SK-N-SH treated with all-trans-retinoic acid at 6 μM for 48 hours (cell line): ENCODE data around the gene AGBL1.

Experiments used
- ATAC-seq: fragments of 200-7000 bp; cut with Tn5 transposase; 3 replicates; pipeline ENCODE4 v1.9.1; 2020; ENCODE audit warnings: mild to moderate bottlenecking, moderate library complexity
- ARNTL ChIP-seq: fragments of 450-650 bp; formaldehyde crosslinking; IDR thresholded peaks from 2 replicates; pipeline ENCODE4 v1.5.0; 2020; ENCODE audit warnings: low read depth, mild to moderate bottlenecking, moderate library complexity, borderline replicate concordance
- BACH2 ChIP-seq: fragments of 250-450 bp; sonication (Bioruptor Pico); IDR thresholded peaks from 2 replicates; pipeline ENCODE4 v1.9.0; 2021; ENCODE audit warnings: mild to moderate bottlenecking, borderline replicate concordance
- CSDC2 ChIP-seq: fragments of 250-450 bp; sonication (Bioruptor Pico); IDR thresholded peaks from 2 replicates; pipeline ENCODE4 v1.5.0; 2020; ENCODE audit warnings: mild to moderate bottlenecking, moderate library complexity
- ESRRG ChIP-seq: fragments of 250-450 bp; sonication (Bioruptor Pico); IDR thresholded peaks from 2 replicates; pipeline ENCODE4 v1.6.1; 2021; ENCODE audit warnings: mild to moderate bottlenecking
- GLIS3 ChIP-seq: fragments of 250-450 bp; sonication (Bioruptor Pico); IDR thresholded peaks from 2 replicates; pipeline ENCODE4 v1.5.0; 2020; ENCODE audit warnings: mild to moderate bottlenecking, moderate library complexity
- ISL1 ChIP-seq: fragments of 250-450 bp; sonication (Bioruptor Pico); IDR thresholded peaks from 2 replicates; pipeline ENCODE4 v2.1.2; 2022; ENCODE audit warnings: mild to moderate bottlenecking, moderate library complexity
- OSR1 ChIP-seq: fragments of 250-450 bp; sonication (Bioruptor Pico); IDR thresholded peaks from 2 replicates; pipeline ENCODE4 v1.8.0; 2022; ENCODE audit warnings: moderate library complexity, mild to moderate bottlenecking, inconsistent platforms
- POU6F1 ChIP-seq: fragments of 250-450 bp; sonication (Bioruptor Pico); IDR thresholded peaks from 2 replicates; pipeline ENCODE4 v1.8.0; 2021; ENCODE audit warnings: low read depth, mild to moderate bottlenecking, moderate library complexity, borderline replicate concordance
- RARB ChIP-seq: fragments of 250-450 bp; sonication (Bioruptor Pico); IDR thresholded peaks from 2 replicates; pipeline ENCODE4 v1.8.0; 2021; ENCODE audit warnings: mild to moderate bottlenecking, moderate library complexity
- SNAI2 ChIP-seq: fragments of 250-450 bp; sonication (Bioruptor Pico); IDR thresholded peaks from 2 replicates; pipeline ENCODE4 v1.5.0; 2020; ENCODE audit warnings: mild to moderate bottlenecking, moderate library complexity
- TCF4 ChIP-seq: fragments of 250-450 bp; sonication (Bioruptor Pico); IDR thresholded peaks from 2 replicates; pipeline ENCODE4 v1.8.0; 2021; ENCODE audit warnings: mild to moderate bottlenecking, moderate library complexity, borderline replicate concordance
- ZC3H10 ChIP-seq: fragments of 250-450 bp; sonication (Bioruptor Pico); IDR thresholded peaks from 2 replicates; pipeline ENCODE4 v1.5.1; 2021; ENCODE audit warnings: mild to moderate bottlenecking, moderate library complexity
- ZFP3 ChIP-seq: fragments of 250-450 bp; sonication (Bioruptor Pico); IDR thresholded peaks from 2 replicates; pipeline ENCODE4 v1.5.0; 2020; ENCODE audit warnings: mild to moderate bottlenecking, moderate library complexity
- ZFP30 ChIP-seq: fragments of 450-650 bp; formaldehyde crosslinking; IDR thresholded peaks from 2 replicates; pipeline ENCODE4 v1.5.0; 2022; ENCODE audit warnings: mild to moderate bottlenecking, moderate library complexity
- ZNF565 ChIP-seq: fragments of 450-650 bp; formaldehyde crosslinking; conservative IDR thresholded peaks from 2 replicates; pipeline ENCODE4 v1.5.0; 2020; ENCODE audit warnings: low read depth, mild to moderate bottlenecking, moderate library complexity
- ZNF70 ChIP-seq: fragments of 450-650 bp; formaldehyde crosslinking; IDR thresholded peaks from 2 replicates; pipeline ENCODE4 v1.5.0; 2020; ENCODE audit warnings: mild to moderate bottlenecking, moderate library complexity
- ZNF8 ChIP-seq: fragments of 450-650 bp; formaldehyde crosslinking; IDR thresholded peaks from 2 replicates; pipeline ENCODE4 v1.5.0; 2020; ENCODE audit warnings: mild to moderate bottlenecking, moderate library complexity
- TF ChIP-seq, protein P1 (sequence below): fragments of 250-450 bp; sonication (Bioruptor Pico); IDR thresholded peaks from 2 replicates; pipeline ENCODE4 v1.5.1; 2020; ENCODE audit warnings: low read depth, mild to moderate bottlenecking, moderate library complexity
- TF ChIP-seq, protein P2 (sequence below): fragments of 250-450 bp; sonication (Bioruptor Pico); IDR thresholded peaks from 2 replicates; pipeline ENCODE4 v1.8.0; 2020; ENCODE audit warnings: mild to moderate bottlenecking, moderate library complexity, borderline replicate concordance
- TF ChIP-seq, protein P3 (sequence below): fragments of 250-450 bp; sonication (Bioruptor Pico); IDR thresholded peaks from 2 replicates; pipeline ENCODE4 v1.5.1; 2021; ENCODE audit warnings: mild to moderate bottlenecking, moderate library complexity

Gene AGBL1

GRCh38 chr15:86630946-86631345, 551.3 kb downstream of the AGBL1 start (continued):
- TF ChIP-seq, protein P1, sequence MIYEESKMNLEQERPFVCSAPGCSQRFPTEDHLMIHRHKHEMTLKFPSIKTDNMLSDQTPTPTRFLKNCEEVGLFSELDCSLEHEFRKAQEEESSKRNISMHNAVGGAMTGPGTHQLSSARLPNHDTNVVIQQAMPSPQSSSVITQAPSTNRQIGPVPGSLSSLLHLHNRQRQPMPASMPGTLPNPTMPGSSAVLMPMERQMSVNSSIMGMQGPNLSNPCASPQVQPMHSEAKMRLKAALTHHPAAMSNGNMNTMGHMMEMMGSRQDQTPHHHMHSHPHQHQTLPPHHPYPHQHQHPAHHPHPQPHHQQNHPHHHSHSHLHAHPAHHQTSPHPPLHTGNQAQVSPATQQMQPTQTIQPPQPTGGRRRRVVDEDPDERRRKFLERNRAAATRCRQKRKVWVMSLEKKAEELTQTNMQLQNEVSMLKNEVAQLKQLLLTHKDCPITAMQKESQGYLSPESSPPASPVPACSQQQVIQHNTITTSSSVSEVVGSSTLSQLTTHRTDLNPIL (CRISPR knock-in tag): no peak
- no peak for TF ChIP-seq SNAI2 (CRISPR knock-in tag)
- no peak for TF ChIP-seq ZNF8 (CRISPR knock-in tag)
- no peak for TF ChIP-seq OSR1 (CRISPR knock-in tag)
- TF ChIP-seq ZC3H10 (CRISPR knock-in tag): no peak
- TF ChIP-seq, protein P2, sequence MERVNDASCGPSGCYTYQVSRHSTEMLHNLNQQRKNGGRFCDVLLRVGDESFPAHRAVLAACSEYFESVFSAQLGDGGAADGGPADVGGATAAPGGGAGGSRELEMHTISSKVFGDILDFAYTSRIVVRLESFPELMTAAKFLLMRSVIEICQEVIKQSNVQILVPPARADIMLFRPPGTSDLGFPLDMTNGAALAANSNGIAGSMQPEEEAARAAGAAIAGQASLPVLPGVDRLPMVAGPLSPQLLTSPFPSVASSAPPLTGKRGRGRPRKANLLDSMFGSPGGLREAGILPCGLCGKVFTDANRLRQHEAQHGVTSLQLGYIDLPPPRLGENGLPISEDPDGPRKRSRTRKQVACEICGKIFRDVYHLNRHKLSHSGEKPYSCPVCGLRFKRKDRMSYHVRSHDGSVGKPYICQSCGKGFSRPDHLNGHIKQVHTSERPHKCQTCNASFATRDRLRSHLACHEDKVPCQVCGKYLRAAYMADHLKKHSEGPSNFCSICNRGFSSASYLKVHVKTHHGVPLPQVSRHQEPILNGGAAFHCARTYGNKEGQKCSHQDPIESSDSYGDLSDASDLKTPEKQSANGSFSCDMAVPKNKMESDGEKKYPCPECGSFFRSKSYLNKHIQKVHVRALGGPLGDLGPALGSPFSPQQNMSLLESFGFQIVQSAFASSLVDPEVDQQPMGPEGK (CRISPR knock-in tag): no peak
- TF ChIP-seq ESRRG (CRISPR knock-in tag): no peak
- no peak for TF ChIP-seq BACH2 (CRISPR knock-in tag)
- no peak for TF ChIP-seq POU6F1
- TF ChIP-seq TCF4 (CRISPR knock-in tag): no peak

GRCh38 chr15:86634146-86634545, 554.5 kb downstream of the AGBL1 start:
- TF ChIP-seq, protein P3, sequence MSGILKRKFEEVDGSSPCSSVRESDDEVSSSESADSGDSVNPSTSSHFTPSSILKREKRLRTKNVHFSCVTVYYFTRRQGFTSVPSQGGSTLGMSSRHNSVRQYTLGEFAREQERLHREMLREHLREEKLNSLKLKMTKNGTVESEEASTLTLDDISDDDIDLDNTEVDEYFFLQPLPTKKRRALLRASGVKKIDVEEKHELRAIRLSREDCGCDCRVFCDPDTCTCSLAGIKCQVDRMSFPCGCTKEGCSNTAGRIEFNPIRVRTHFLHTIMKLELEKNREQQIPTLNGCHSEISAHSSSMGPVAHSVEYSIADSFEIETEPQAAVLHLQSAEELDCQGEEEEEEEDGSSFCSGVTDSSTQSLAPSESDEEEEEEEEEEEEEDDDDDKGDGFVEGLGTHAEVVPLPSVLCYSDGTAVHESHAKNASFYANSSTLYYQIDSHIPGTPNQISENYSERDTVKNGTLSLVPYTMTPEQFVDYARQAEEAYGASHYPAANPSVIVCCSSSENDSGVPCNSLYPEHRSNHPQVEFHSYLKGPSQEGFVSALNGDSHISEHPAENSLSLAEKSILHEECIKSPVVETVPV (CRISPR knock-in tag): no peak
- no peak for TF ChIP-seq SNAI2 (CRISPR knock-in tag)
- no peak for TF ChIP-seq ZNF8 (CRISPR knock-in tag)
- no peak for TF ChIP-seq ISL1 (CRISPR knock-in tag)
- TF ChIP-seq POU6F1: no peak
- TF ChIP-seq RARB: no peak
- no peak for ATAC-seq

DNA sequence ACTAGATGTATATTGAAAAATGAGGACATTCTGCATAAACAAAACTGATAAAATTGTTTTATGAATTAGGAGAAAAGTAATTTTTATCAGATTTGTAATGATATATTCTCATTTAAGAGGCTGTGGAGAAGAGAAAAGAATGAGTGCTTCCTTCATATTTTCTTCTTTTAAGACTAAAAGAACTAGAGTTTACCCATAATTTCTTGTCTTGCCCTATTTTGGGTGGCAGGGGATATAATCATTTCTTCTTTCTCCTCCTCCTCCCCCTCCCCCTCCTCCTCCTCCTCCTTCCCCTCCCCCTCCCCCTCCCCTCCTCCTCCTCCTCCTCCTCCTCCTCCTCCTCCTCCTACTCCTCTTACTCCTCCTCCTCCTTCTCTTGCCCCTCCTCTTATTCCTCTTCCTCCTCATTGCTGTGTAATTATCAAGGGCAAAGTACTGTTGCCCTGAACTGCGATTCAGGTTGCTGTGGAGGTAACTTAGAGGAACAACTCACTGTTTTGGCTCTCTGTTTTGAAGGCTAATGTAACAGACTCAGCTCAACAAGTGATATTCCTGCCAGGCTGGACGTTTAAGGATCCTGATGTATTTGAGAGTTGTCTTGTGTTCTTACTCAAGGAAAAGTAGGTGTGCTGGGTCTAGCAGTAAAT, 555.4 kb downstream of the AGBL1 start:
- ATAC-seq: no peak
- TF ChIP-seq BACH2 (CRISPR knock-in tag) (no peak), GLIS3 (CRISPR knock-in tag) (no peak), ZC3H10 (CRISPR knock-in tag) (no peak), ZNF565 (CRISPR knock-in tag) (no peak), ZNF70 (CRISPR knock-in tag) (no peak), ZFP3 (CRISPR knock-in tag) (no peak), ESRRG (CRISPR knock-in tag) (no peak), ZFP30 (CRISPR knock-in tag) (no peak), ISL1 (CRISPR knock-in tag) (no peak), ARNTL (CRISPR knock-in tag) (no peak), CSDC2 (CRISPR knock-in tag) (no peak)
- TF ChIP-seq, protein P1 (CRISPR knock-in tag): no peak
- TF ChIP-seq, protein P2 (CRISPR knock-in tag): no peak
